ENCODE results near the gene GJA5. TPM values are rescaled to one million over a fixed set of nuclear protein-coding genes. Genes with fewer than 3 reads are reported as not detected.

GJA5 gene
- total and polyA plus RNA-seq, 12 donors: 4.8 to 20.0 (median 12.3) TPM

- no peak for TF ChIP-seq CTCF (IDR thresholded peaks at IDR 0.05)
- Histone ChIP-seq H3K4me3 (no peak overlapping the region), H3K27me3 (no peaks in the 10 kb centered on the region), H3K36me3 (no peaks in the 10 kb centered on the region), H3K9me3 (no peaks in the 10 kb centered on the region), H3K27ac (no peak overlapping the region), H3K4me1 (no peaks in the 10 kb centered on the region)
- 80 to 82% methylated on average over 6 of the region's 6 CpGs for WGBS, 2 donors
- DNase-seq (no peak), ATAC-seq (no peak)
- intact Hi-C loops (cut with DNase I): no loop called here
These were observed 44.7 kb upstream of the GJA5 start for GRCh38 chr1:147804942-147805723.

- Histone ChIP-seq H3K4me1 (no peaks in the 10 kb centered on the region), H3K4me3 (no peak overlapping the region), H3K36me3 (no peaks in the 10 kb centered on the region), H3K27ac (no peak overlapping the region), H3K9me3 (no peaks in the 10 kb centered on the region), H3K27me3 (no peaks in the 10 kb centered on the region)
- intact Hi-C loops (cut with DNase I): no loop called here
- no peak for TF ChIP-seq CTCF (IDR thresholded peaks at IDR 0.05)
- ATAC-seq: no peak
- DNase-seq: no peak
- 86 to 94% methylated on average over 2 of the region's 2 CpGs for WGBS, 2 donors
These were observed 40.4 kb upstream of the GJA5 start for GRCh38 chr1:147800804-147801203.

- no peaks in the 10 kb centered on the region for H3K36me3 ChIP-seq
- no peak for DNase-seq
- whole genome bisulfite sequencing, 2 donors: 57 to 71% methylated on average over 3 of the region's 3 CpGs
- H3K27me3 ChIP-seq: no peaks in the 10 kb centered on the region
- TF ChIP-seq CTCF (IDR thresholded peaks at IDR 0.05): no peak
- H3K9me3 ChIP-seq: no peaks in the 10 kb centered on the region
- H3K4me1 ChIP-seq: peaks cover 0 to 10% (median 8%) of the 10 kb centered on the region in 9 donors
- H3K4me3 ChIP-seq: no peak overlapping the region
- ATAC-seq: no peak
- H3K27ac ChIP-seq: no peak overlapping the region
- intact Hi-C loops (cut with DNase I): loop anchor here in 1 of 10 donors (10.0 kb wide), 1 partner anchor 74 kb away; no protein-coding TSS in a partner anchor
These were observed 38.3 kb upstream of the GJA5 start for GRCh38 chr1:147798731-147799130.

GRCh38 chr1:147794570-147794969 lies 34.2 kb upstream of the GJA5 start:
- peaks cover 0 to 10% (median 8%) of the 10 kb centered on the region in 9 donors for H3K4me1 ChIP-seq
- H3K27ac ChIP-seq: peak overlapping the region in 2 of 10 donors; percentile 24 to 28
- intact Hi-C loops (cut with DNase I): loop anchor here in 2 of 10 donors (2.0 to 10.0 kb wide), 2 partner anchors 60 to 70 kb away; no protein-coding TSS in a partner anchor
- TF ChIP-seq CTCF (IDR thresholded peaks at IDR 0.05): no peak
- H3K36me3 ChIP-seq: no peaks in the 10 kb centered on the region
- no peak overlapping the region for H3K4me3 ChIP-seq
- H3K9me3 ChIP-seq: no peaks in the 10 kb centered on the region
- 14 to 24% methylated on average over 10 of the region's 10 CpGs for WGBS, 2 donors
- H3K27me3 ChIP-seq: no peaks in the 10 kb centered on the region
- ATAC-seq: peak; percentile 57 to 89 (median 84)
- peak; percentile 28 to 30 for DNase-seq

Measured in heart right ventricle (tissue), 16 donors.